Pancreas (tissue), 10 donors: ENCODE results near the gene DNAJB6. TPM values are rescaled to one million over a fixed set of nuclear protein-coding genes. Genes with fewer than 3 reads are reported as not detected.

Source experiments
- ATAC-seq, 4 donors: fragments of 200-7000 bp; cut with Tn5 transposase; one replicate each; pipeline versions ENCODE4 v1.8.0 to v1.9.1; 2020; ENCODE audit warnings: mild to moderate bottlenecking in 4 of 4, moderate library complexity in 4 of 4
- DNase-seq, 6 donors: peaks; one replicate each; pipeline ENCODE4 v3.0.0-alpha.2; 2020
- FAIRE-seq: peaks from 2 replicates; lab custom pipeline; 2012; peaks lifted over from hg19 to GRCh38; lab: Jason Lieb, UNC
- H3K27ac ChIP-seq, 4 donors: fragments of 200-600 bp; sonication (generic); 1 replicate in 3 of 4; 2 replicates in 1 of 4; pipeline versions ENCODE4 v1.5.0 to v1.8.0; 2020
- H3K27me3 ChIP-seq, 4 donors: fragments of 200-600 bp; one replicate each; pipeline ENCODE4 v1.8.0; 2021
- H3K36me3 ChIP-seq, 3 donors: fragments of 200-600 bp; sonication (generic) in 1 of 3; one replicate each; pipeline versions ENCODE4 v1.5.0 to v1.8.0; 2020 to 2021
- H3K4me1 ChIP-seq, 3 donors: fragments of 200-600 bp; one replicate each; pipeline ENCODE4 v1.8.0; 2021
- H3K4me3 ChIP-seq, 4 donors: fragments of 200-600 bp; sonication (generic) in 2 of 4; one replicate each; pipeline versions ENCODE4 v1.5.0 to v1.8.0; 2020 to 2021
- H3K9me3 ChIP-seq, 4 donors: fragments of 200-600 bp; one replicate each; pipeline ENCODE4 v1.8.0; 2021
- CTCF ChIP-seq, 4 donors: fragments of 200-600 bp; sonication (generic) in 3 of 4; IDR thresholded peaks; one replicate each; pipeline versions ENCODE4 v1.5.0 to v1.8.0; 2021; ENCODE audit warnings: antibody characterized with exemption in 4 of 4
- WGBS, 2 donors: extraction: QIAGEN DNeasy Blood & Tissue Kit; methylation state at CpG; one replicate each; pipeline ENCODE4 v1.1.7; 2013; 5-methylcytosine and 5-hydroxymethylcytosine counted together
- intact Hi-C, 3 donors: fragments of 100-400 bp; cut with DNase I; formaldehyde crosslinking; loops; one replicate each; pipeline versions ENCODE4 v1.11.1 to v1.14.2; 2022
- polyA plus RNA-seq, 2 donors: library from polyadenylated mRNA; stranded (reverse); fragments of 200-250 nt; gene quantifications; one replicate each; pipeline ENCODE4 v1.2.3, GENCODE V29; 2013
- total RNA-seq, 6 donors: library from RNA; stranded (reverse); fragmentation: NEBNext Ultra II Directional in 4 of 6; extraction: Animal tissue kit (Norgen Biotek cat#: 25700) in 4 of 6; gene quantifications; one replicate each; pipeline versions ENCODE4 v1.2.1 to v1.2.4, GENCODE V29; 2021 to 2023
- donor health status: healthy with polysubstance abuse.
- donor health status: DM: no; HTN: no; CAD: no; lungs with moderate emphysema.
- donor health status: DM: no; HTN: no; CAD: no.
- donor health status: control.
- donor health status: control.
- donor health status: Bipolar disorder and iron deficiency.
- donor health status: DM: yes; HTN: yes; CAD: no.
- donor health status: DM: no; HTN: no; CAD: no.
- donor health status: DM: no; HTN: no; CAD: no.
- donor health status: DM: yes; HTN: yes; CAD: no.

Gene DNAJB6
- total and polyA plus RNA-seq, 8 donors, result 23.0 to 49.4 (median 32.6) TPM

GRCh38 chr7:157412491-157413180 lies 75.8 kb downstream of the DNAJB6 start:
- Histone ChIP-seq H3K36me3 (peaks cover 0 to 4% (median 0%) of the 10 kb centered on the region in 3 donors), H3K27ac (no peak overlapping the region), H3K4me3 (no peak overlapping the region), H3K27me3 (no peaks in the 10 kb centered on the region), H3K4me1 (no peaks in the 10 kb centered on the region), H3K9me3 (no peaks in the 10 kb centered on the region)
- 92% methylated on average over 26 of the region's 26 CpGs for WGBS, 2 donors
- TF ChIP-seq CTCF (IDR thresholded peaks at IDR 0.05), result no peak
- no peak for FAIRE-seq
- intact Hi-C loops, result no loop called here
- ATAC-seq, result no peak
- DNase-seq, result peak in 1 of 6 donors; percentile 50

DNA sequence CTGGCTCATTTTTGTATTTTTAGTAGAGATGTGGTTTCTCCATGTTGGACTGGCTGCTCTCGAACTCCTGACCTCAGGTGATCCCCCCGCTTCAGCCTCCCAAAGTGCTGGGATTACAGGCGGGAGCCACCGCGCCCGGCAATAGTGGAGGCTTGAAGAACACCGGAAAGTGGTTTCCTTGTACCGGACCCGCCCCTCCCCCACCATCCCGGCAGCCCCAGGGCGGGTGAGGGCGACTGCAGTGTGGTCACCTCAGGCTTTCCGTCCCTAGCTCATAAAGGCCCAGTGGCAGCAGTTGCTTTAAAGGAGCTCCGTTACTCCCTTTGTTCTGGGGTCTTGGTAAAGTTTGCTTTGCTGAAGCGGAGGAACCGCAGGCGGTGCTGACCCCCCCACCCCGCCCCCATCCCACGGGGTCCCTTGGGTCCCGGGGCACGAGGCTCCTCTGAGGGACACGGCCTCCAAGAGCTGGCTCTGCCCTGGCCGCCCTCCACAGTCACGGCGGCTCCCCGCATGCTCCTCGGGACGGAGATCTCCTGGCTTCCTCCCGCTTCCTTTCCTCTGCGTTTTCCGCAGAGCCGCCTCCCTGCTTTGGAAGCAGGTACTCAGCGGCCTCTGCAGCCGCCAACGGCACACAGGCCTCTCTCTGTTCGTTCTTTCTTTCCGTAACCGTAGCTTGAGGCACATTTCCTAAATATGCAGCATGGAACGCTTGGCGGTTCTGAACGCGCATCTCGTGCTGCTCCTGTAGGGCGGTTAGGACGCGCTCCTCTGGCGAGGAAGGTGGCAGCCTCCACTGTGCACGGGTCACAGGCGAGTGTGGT lies 77.3 kb downstream of the DNAJB6 start:
- peak in 1 of 6 donors; percentile 47 for DNase-seq
- no peak for TF ChIP-seq CTCF (IDR thresholded peaks at IDR 0.05)
- no peak for ATAC-seq
- no peak for FAIRE-seq
- no peak overlapping the region for H3K27ac ChIP-seq
- no peaks in the 10 kb centered on the region for H3K27me3 ChIP-seq
- 97 to 98% methylated on average over 49 of the region's 49 CpGs for WGBS, 2 donors
- no peaks in the 10 kb centered on the region for H3K9me3 ChIP-seq
- no peak overlapping the region for H3K4me3 ChIP-seq
- intact Hi-C loops, result no loop called here
- no peaks in the 10 kb centered on the region for H3K4me1 ChIP-seq
- H3K36me3 ChIP-seq, result peaks cover 0 to 4% (median 0%) of the 10 kb centered on the region in 3 donors

DNA sequence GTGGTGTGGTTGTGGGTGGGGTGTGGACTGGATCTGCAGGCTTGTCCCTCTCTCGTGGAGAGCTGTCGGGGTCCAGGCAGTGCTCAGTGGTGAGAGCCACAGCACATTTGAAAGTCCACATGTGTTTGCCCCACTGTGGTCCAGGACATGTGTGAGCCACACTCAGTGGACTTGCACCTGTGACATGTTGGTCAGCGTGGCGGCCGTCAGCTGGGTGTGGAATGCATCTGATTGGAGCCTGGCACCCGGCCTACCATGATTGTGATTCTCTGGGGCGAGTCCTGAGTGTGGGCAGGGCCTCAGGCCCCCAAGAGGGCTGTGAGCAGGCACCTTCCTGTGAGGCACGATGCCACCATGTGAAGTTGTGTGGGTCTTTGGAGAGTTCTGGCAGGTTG lies 77.9 kb downstream of the DNAJB6 start:
- FAIRE-seq (no peak), DNase-seq (no peak), ATAC-seq (no peak)
- H3K27ac ChIP-seq, result no peak overlapping the region
- H3K27me3 ChIP-seq, result no peaks in the 10 kb centered on the region
- WGBS, 2 donors, result 90 to 97% methylated on average over 8 of the region's 8 CpGs
- H3K9me3 ChIP-seq, result no peaks in the 10 kb centered on the region
- H3K36me3 ChIP-seq, result peaks cover 0 to 4% (median 0%) of the 10 kb centered on the region in 3 donors
- intact Hi-C loops, result no loop called here
- H3K4me3 ChIP-seq, result no peak overlapping the region
- no peaks in the 10 kb centered on the region for H3K4me1 ChIP-seq
- no peak for TF ChIP-seq CTCF (IDR thresholded peaks at IDR 0.05)

- no peak for FAIRE-seq
Observed at GRCh38 chr7:157415486-157415885, 78.7 kb downstream of the DNAJB6 start.

More at GRCh38 chr7:157415486-157415885, 78.7 kb downstream of the DNAJB6 start:
- DNase-seq (no peak), ATAC-seq (no peak)
- Histone ChIP-seq H3K36me3 (peaks cover 0 to 4% (median 0%) of the 10 kb centered on the region in 3 donors), H3K27me3 (no peaks in the 10 kb centered on the region), H3K4me3 (no peak overlapping the region), H3K4me1 (no peaks in the 10 kb centered on the region), H3K27ac (no peak overlapping the region), H3K9me3 (no peaks in the 10 kb centered on the region)
- no peak for TF ChIP-seq CTCF (IDR thresholded peaks at IDR 0.05)
- intact Hi-C loops, result no loop called here
- WGBS, 2 donors, result 96 to 98% methylated on average over 16 of the region's 16 CpGs
